GM19467 (cell line): ENCODE results near the gene SPPL3.

Source experiments
- ATAC-seq: cut with Tn5 transposase; IDR thresholded peaks from one replicate; pipeline ENCODE4 v1.9.1; 2021; ENCODE audit warnings: mild to moderate bottlenecking, moderate library complexity; ENCODE audit not compliant: unreplicated experiment

Gene SPPL3

GRCh38 chr12:120879102-120879501 lies 25.1 kb downstream of the SPPL3 start:
- no peak for ATAC-seq

- no peak for ATAC-seq
Observed at GRCh38 chr12:120874547-120875245, 29.5 kb downstream of the SPPL3 start.

- ATAC-seq = no peak
Observed at GRCh38 chr12:120873226-120873625, 30.9 kb downstream of the SPPL3 start.

- no peak for ATAC-seq
Observed at GRCh38 chr12:120872487-120872886, 31.7 kb downstream of the SPPL3 start.

GRCh38 chr12:120870415-120870814 lies 33.7 kb downstream of the SPPL3 start:
- no peak for ATAC-seq

GRCh38 chr12:120869376-120869775 lies 34.8 kb downstream of the SPPL3 start:
- no peak for ATAC-seq

- no peak for ATAC-seq
Observed at GRCh38 chr12:120866108-120866507, 38.0 kb downstream of the SPPL3 start.

GRCh38 chr12:120865098-120865497 lies 39.1 kb downstream of the SPPL3 start:
- ATAC-seq = no peak

GRCh38 chr12:120862664-120863063 lies 41.5 kb downstream of the SPPL3 start:
- ATAC-seq = no peak

- ATAC-seq = no peak
Observed at GRCh38 chr12:120861074-120861795, 42.9 kb downstream of the SPPL3 start.

GRCh38 chr12:120858306-120859088 lies 45.7 kb downstream of the SPPL3 start:
- no peak for ATAC-seq

GRCh38 chr12:120856980-120857379 lies 47.2 kb downstream of the SPPL3 start:
- ATAC-seq = no peak

- ATAC-seq = no peak
Observed at GRCh38 chr12:120855823-120856588, 48.2 kb downstream of the SPPL3 start.

- ATAC-seq = no peak
Observed at GRCh38 chr12:120854804-120855203, 49.4 kb downstream of the SPPL3 start.

GRCh38 chr12:120853188-120853587 lies 51.0 kb downstream of the SPPL3 start:
- no peak for ATAC-seq

- no peak for ATAC-seq
Observed at GRCh38 chr12:120851944-120852343, 52.2 kb downstream of the SPPL3 start.

- ATAC-seq = peak; percentile 42
Observed at GRCh38 chr12:120851444-120851843, 52.7 kb downstream of the SPPL3 start.

GRCh38 chr12:120849765-120850164 lies 54.4 kb downstream of the SPPL3 start:
- ATAC-seq = no peak

GRCh38 chr12:120847814-120848213 lies 56.3 kb downstream of the SPPL3 start:
- ATAC-seq = peak; percentile 49

GRCh38 chr12:120847392-120847791 lies 56.8 kb downstream of the SPPL3 start:
- peak; percentile 5 for ATAC-seq

- ATAC-seq = no peak
Observed at GRCh38 chr12:120846721-120847120, 57.4 kb downstream of the SPPL3 start.
